Breast epithelium (tissue), 4 donors: ENCODE measurements around the gene REG1A. TPM values are rescaled to one million over a fixed set of nuclear protein-coding genes. Genes with fewer than 3 reads are reported as not detected.

Source experiments
- DNase-seq, 2 donors: peaks; one replicate each; pipeline ENCODE4 v3.0.0-alpha.2; 2019; ENCODE audit warnings: low spot score in 2 of 2
- H3K27ac ChIP-seq, 2 donors: fragments of 200-600 bp; sonication (generic) in 1 of 2; one replicate each; pipeline ENCODE4 v1.5.1; 2016 to 2019; ENCODE audit warnings: mild to moderate bottlenecking in 1 of 2
- H3K27me3 ChIP-seq, 2 donors: fragments of 200-600 bp; sonication (generic) in 1 of 2; one replicate each; pipeline versions ENCODE4 v1.5.1 to v1.6.0; 2017 to 2019; ENCODE audit warnings: control low read depth in 1 of 2, mild to moderate bottlenecking in 1 of 2
- H3K36me3 ChIP-seq: fragments of 200-600 bp; one replicate; pipeline ENCODE4 v1.5.1; 2019
- H3K4me1 ChIP-seq, 2 donors: fragments of 200-600 bp; sonication (generic); one replicate each; pipeline ENCODE4 v1.5.1; 2016 to 2019; ENCODE audit warnings: control low read depth in 1 of 2
- H3K4me3 ChIP-seq, 3 donors: fragments of 200-600 bp; sonication (generic); 1 replicate in 2 of 3; 2 replicates in 1 of 3; pipeline ENCODE4 v1.5.1; 2016 to 2019; ENCODE audit warnings: mild to moderate bottlenecking in 3 of 3, moderate library complexity in 2 of 3
- H3K9me3 ChIP-seq, 2 donors: fragments of 200-600 bp; sonication (generic) in 1 of 2; one replicate each; pipeline ENCODE4 v1.5.1; 2016 to 2019; ENCODE audit warnings: control low read depth in 1 of 2
- CTCF ChIP-seq, 3 donors: fragments of 450-650 bp; IDR thresholded peaks; one replicate each; pipeline ENCODE4 v1.5.1; 2016 to 2017; ENCODE audit warnings: antibody characterized with exemption in 3 of 3, mild to moderate bottlenecking in 3 of 3, moderate library complexity in 3 of 3
- POLR2A ChIP-seq: fragments of 450-650 bp; IDR thresholded peaks from one replicate; pipeline ENCODE4 v1.6.1; 2016; ENCODE audit warnings: antibody characterized with exemption, mild to moderate bottlenecking, moderate library complexity
- POLR2AphosphoS5 ChIP-seq, 3 donors: sonication (generic); formaldehyde crosslinking; IDR thresholded peaks; one replicate each; pipeline ENCODE4 v1.6.1; 2017; ENCODE audit warnings: antibody characterized with exemption in 3 of 3
- intact Hi-C: fragments of 100-400 bp; cut with DNase I; formaldehyde crosslinking; loops from one replicate; pipeline ENCODE4 v1.15.1; 2023; ENCODE audit warnings: low total_unique reads
- total RNA-seq, 3 donors: library from RNA; depleted of rRNA; stranded (reverse); fragments of >200 nt; gene quantifications; one replicate each; pipeline ENCODE4 v1.1.0, GENCODE V29; 2016

REG1A gene
- total RNA-seq, 3 donors from 2014 or later: not detected

GRCh38 chr2:79124907-79125720, 4.8 kb downstream of the REG1A start:
- H3K36me3 ChIP-seq: no peaks in the 10 kb centered on the region
- TF ChIP-seq POLR2A (no peak), POLR2AphosphoS5 (IDR thresholded peaks at IDR 0.05) (no peak)
- intact Hi-C loops: no loop called here
- H3K27ac ChIP-seq: no peak overlapping the region
- H3K9me3 ChIP-seq: no peaks in the 10 kb centered on the region
- no peak overlapping the region for H3K4me3 ChIP-seq
- no peaks in the 10 kb centered on the region for H3K27me3 ChIP-seq
- no peak for DNase-seq
- no peaks in the 10 kb centered on the region for H3K4me1 ChIP-seq

GRCh38 chr2:79125721-79125985, 5.4 kb downstream of the REG1A start:
- no peak overlapping the region for H3K4me3 ChIP-seq
- no peaks in the 10 kb centered on the region for H3K27me3 ChIP-seq
- no peaks in the 10 kb centered on the region for H3K4me1 ChIP-seq
- DNase-seq: no peak
- no peaks in the 10 kb centered on the region for H3K9me3 ChIP-seq
- no peaks in the 10 kb centered on the region for H3K36me3 ChIP-seq
- intact Hi-C loops: no loop called here
- no peak overlapping the region for H3K27ac ChIP-seq
- TF ChIP-seq CTCF (IDR thresholded peaks at IDR 0.05) (no peak), POLR2A (no peak), POLR2AphosphoS5 (IDR thresholded peaks at IDR 0.05) (no peak)

GRCh38 chr2:79128406-79128805, 8.1 kb downstream of the REG1A start:
- H3K4me3 ChIP-seq: no peak overlapping the region
- TF ChIP-seq CTCF (IDR thresholded peaks at IDR 0.05): no peak
- no peak for TF ChIP-seq POLR2AphosphoS5 (IDR thresholded peaks at IDR 0.05)
- TF ChIP-seq POLR2A: no peak
- no peaks in the 10 kb centered on the region for H3K36me3 ChIP-seq
- H3K4me1 ChIP-seq: no peaks in the 10 kb centered on the region
- DNase-seq: no peak
- H3K27ac ChIP-seq: no peak overlapping the region
- intact Hi-C loops: no loop called here
- H3K27me3 ChIP-seq: no peaks in the 10 kb centered on the region
- no peaks in the 10 kb centered on the region for H3K9me3 ChIP-seq

GRCh38 chr2:79129260-79129659, 9.0 kb downstream of the REG1A start:
- Histone ChIP-seq H3K9me3 (no peaks in the 10 kb centered on the region), H3K27me3 (no peaks in the 10 kb centered on the region), H3K4me3 (no peak overlapping the region), H3K4me1 (no peaks in the 10 kb centered on the region), H3K36me3 (no peaks in the 10 kb centered on the region), H3K27ac (no peak overlapping the region)
- intact Hi-C loops: no loop called here
- no peak for DNase-seq
- TF ChIP-seq POLR2AphosphoS5 (IDR thresholded peaks at IDR 0.05): no peak
- TF ChIP-seq POLR2A: no peak
- TF ChIP-seq CTCF (IDR thresholded peaks at IDR 0.05): no peak

GRCh38 chr2:79129804-79130203, 9.5 kb downstream of the REG1A start:
- intact Hi-C loops: no loop called here
- TF ChIP-seq POLR2A (no peak), POLR2AphosphoS5 (IDR thresholded peaks at IDR 0.05) (no peak), CTCF (IDR thresholded peaks at IDR 0.05) (no peak)
- no peak overlapping the region for H3K27ac ChIP-seq

More at GRCh38 chr2:79129804-79130203, 9.5 kb downstream of the REG1A start:
- Histone ChIP-seq H3K4me3 (no peak overlapping the region), H3K9me3 (no peaks in the 10 kb centered on the region), H3K27me3 (no peaks in the 10 kb centered on the region), H3K36me3 (no peaks in the 10 kb centered on the region), H3K4me1 (no peaks in the 10 kb centered on the region)
- DNase-seq: no peak
